GM12892 (cell line): Measurements from ENCODE around the gene GBE1.
"Not testable (repeated sequence)": the region's sequence is repeated elsewhere in the genome, so short reads cannot be mapped to it uniquely, and the experiment has no call there.

Source experiments
- DNase-seq: peaks from one replicate; pipeline ENCODE4 v3.0.0; 2011; ENCODE audit not compliant: insufficient read length
- FAIRE-seq: peaks from 2 replicates; lab custom pipeline; 2011; peaks lifted over from hg19 to GRCh38; lab: Jason Lieb, UNC
- POLR2A ChIP-seq: IDR thresholded peaks from 2 replicates; pipeline ENCODE4 v1.6.1; 2011; ENCODE audit warnings: low read depth, low read length, control low read depth
- POLR2AphosphoS5 ChIP-seq: IDR thresholded peaks from 2 replicates; pipeline ENCODE4 v1.6.1; 2011; ENCODE audit warnings: low read depth, low read length, control low read depth
- TAF1 ChIP-seq: IDR thresholded peaks from 2 replicates; pipeline ENCODE4 v1.6.1; 2011; ENCODE audit warnings: low read depth, mild to moderate bottlenecking, control low read depth, low read length, borderline replicate concordance

GBE1 gene

DNA sequence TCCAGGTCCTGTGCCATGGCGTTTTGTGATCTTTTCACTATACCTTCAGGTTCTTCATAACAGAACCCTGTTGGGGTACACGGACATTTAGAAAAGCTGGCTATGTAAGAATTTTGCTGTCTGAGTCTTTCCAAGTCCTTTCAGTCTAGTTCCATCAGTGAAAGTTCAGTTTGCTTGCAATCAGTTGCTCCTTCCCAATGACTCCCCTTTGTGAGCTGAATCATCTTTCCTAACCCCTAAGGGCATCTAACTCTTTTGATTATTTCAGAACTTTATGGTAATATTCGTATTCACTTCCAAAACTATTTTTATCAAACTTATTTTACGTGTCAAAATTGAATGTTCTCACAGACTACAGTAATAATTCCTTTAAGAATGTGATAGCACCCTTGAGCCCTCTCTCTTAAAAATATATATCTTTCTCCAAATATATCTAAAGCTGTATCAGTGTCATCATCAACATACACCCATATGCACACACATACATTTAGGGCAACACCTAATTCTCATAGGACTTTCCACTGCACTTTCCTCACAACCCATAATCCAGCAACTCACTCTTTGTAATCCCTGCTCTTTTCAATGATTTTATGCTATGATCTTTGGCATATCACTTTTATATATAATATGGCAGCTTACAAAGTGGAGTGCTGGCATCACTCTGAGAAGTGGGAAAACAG, 263.7 kb downstream of the GBE1 start:
- FAIRE-seq: no peak
- TF ChIP-seq POLR2AphosphoS5 (no peak), TAF1 (no peak), POLR2A (no peak)

GRCh38 chr3:81496407-81497104, 264.9 kb downstream of the GBE1 start:
- FAIRE-seq: no peak
- DNase-seq: no peak
- TF ChIP-seq TAF1: no peak
- TF ChIP-seq POLR2AphosphoS5: no peak
- TF ChIP-seq POLR2A: no peak

More for the DNA sequence above, 263.7 kb downstream of the GBE1 start:
- DNase-seq: no peak

DNA sequence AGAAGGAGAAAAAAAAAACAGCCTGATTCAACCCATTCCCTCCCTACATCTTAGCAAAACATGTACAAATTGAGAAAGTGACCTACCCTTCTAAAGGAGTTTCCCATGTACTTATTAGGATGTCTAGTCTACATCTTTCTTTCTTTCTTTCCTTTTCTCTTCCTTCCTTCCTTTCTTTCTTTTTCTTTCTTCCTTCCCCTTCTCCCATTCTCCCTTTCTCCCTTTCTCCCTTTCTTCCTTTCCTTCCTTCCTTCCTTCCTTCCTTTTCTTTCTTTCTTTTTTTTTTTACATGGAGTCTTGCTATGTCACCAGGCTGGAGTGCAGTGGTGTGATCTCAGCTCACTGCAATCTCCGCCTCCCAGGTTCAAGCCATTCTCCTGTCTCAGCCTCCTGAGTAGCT, 269.0 kb downstream of the GBE1 start:
- FAIRE-seq: not testable (repeated sequence)

DNA sequence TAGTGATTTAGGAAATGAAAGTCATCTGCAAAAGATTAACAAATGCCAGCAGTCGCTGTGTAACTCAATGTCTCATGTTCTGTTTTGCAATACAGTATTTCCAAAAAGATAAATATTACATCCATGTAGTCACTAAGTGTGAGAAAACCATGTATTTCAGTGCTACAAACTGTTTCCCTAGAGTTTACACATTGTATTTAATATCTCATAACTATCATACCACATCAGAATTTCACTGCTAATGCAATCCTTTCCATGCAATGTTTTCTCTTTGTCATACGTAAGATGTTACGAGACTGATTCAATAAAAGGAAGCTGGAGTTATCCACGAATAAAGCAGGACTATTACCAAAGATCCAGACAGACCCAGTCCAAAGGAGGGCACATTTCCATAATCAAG, 269.4 kb downstream of the GBE1 start:
- no peak for TF ChIP-seq POLR2AphosphoS5
- no peak for TF ChIP-seq POLR2A
- TF ChIP-seq TAF1: no peak
- DNase-seq (no peak), FAIRE-seq (no peak)

More for the DNA sequence above, 269.0 kb downstream of the GBE1 start:
- not testable (repeated sequence) for DNase-seq

DNA sequence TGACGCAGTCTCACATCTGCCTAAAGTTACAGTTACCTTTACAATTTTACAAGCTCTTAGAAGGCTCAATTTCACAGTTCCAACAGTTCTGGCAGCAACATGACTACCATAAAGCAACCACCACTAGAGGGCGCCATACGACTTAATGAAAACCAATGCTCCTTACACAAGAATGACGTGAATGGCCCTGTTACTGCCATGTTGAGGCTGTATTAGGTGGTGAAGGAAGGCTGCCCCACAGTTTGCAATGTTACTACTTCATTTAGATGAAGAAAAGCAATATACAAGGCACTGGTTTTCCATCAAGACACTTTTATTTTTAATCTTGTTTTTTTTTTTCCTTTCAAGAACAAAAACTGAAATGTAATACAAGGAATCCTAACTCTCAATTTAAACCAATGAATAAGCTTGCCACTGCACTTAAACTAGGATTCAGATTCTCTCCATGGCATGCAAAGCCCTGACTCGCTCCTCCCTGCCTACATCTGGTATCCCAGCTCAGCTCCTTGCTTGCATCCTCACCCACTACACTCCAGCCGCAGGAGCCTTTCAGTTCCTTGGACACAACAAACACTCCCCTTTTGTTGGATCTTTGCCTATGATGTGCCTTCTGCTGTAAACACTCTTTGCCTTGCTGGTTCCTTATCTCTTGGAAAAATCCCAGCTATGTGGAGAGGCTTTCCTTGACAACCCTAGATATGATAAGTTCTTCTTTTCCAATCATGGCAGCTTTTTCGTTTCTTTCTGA, 270.7 kb downstream of the GBE1 start:
- no peak for TF ChIP-seq TAF1
- no peak for TF ChIP-seq POLR2AphosphoS5
- no peak for TF ChIP-seq POLR2A
- peak; percentile 92 for FAIRE-seq
- no peak for DNase-seq

DNA sequence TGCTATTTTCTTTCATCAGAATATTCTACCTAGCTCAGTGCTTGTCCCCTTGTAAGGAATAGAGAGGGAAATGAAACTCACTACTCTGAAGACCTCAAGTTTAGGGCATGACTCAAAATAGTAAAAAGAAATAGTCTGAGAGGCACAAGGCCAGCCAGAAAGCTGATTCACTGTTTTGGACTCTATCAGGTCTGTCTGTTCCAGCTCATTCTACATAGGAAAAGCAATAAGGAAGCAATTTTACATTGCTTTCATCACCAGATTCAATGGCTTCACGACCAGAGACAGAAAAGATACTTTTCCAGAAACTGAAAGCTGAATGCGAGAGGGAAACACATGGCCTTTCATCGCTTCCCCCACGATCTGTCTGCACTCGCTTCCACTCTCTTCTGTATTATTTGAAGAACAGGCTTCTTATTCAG, 276.0 kb downstream of the GBE1 start:
- DNase-seq: no peak
- FAIRE-seq: peak; percentile 95
- TF ChIP-seq POLR2A: no peak

DNA sequence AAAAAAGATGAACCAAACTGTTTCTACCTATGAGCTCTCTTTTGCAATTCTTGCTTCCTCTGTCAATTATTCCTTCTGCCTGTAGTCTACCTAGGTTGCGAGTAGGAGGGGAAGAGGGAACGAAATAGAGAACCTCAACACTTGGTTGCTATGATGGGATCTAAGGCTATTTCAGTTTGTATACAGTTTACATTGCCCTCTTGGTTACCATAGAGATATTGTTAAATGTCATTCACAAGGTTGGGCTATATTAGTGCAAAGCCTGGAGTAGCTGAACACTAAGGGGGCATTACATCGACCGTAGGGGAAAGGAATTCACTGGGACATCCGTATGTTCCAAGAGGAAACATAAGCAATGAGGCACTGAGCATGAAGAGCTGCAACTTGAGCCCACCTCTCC, 276.9 kb downstream of the GBE1 start:
- FAIRE-seq: no peak
- no peak for DNase-seq
- TF ChIP-seq POLR2A (no peak), TAF1 (no peak), POLR2AphosphoS5 (no peak)

GRCh38 chr3:81483046-81483445, 278.4 kb downstream of the GBE1 start:
- TF ChIP-seq POLR2A (no peak), TAF1 (no peak), POLR2AphosphoS5 (no peak)
- DNase-seq (no peak), FAIRE-seq (no peak)

DNA sequence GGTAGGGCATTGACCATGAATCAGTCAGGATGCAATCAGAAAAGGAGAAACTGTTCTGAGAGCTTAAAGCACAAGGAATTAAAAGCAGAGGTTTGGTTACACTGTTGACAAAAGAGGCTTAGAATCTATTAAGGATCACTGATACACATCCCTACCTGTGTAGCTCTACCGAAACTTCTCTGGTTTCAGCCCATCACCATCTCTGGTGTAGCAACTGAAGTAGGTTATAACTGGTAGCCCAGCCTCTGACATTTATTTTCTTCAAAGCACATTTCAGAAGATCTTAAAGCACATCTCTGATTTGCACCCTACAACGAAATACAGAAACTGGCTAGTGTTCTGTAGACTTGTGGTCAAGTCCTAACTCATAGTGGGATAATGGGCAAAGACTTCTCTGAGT, 283.7 kb downstream of the GBE1 start:
- TF ChIP-seq POLR2A (no peak), POLR2AphosphoS5 (no peak), TAF1 (no peak)
- DNase-seq (no peak), FAIRE-seq (no peak)

DNA sequence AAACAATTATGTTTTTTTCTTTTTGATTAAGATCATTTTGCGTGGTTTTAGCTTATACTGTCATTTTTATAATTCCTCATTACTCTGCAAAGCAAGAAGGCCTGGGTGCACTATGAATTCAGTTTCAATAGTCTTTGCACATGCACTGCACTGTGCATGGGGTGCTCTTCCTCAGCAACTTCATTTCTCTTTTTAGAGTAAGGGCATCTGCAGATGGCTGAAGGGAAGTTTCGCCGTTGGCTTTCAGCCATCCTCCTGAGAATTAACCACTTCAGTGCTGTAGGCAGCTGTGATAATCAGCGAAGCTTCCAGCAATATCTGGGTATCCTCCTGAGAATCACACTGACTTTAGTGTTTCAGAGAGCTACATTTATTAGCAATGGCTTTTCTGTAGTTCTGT, 284.8 kb downstream of the GBE1 start:
- FAIRE-seq: no peak

DNA sequence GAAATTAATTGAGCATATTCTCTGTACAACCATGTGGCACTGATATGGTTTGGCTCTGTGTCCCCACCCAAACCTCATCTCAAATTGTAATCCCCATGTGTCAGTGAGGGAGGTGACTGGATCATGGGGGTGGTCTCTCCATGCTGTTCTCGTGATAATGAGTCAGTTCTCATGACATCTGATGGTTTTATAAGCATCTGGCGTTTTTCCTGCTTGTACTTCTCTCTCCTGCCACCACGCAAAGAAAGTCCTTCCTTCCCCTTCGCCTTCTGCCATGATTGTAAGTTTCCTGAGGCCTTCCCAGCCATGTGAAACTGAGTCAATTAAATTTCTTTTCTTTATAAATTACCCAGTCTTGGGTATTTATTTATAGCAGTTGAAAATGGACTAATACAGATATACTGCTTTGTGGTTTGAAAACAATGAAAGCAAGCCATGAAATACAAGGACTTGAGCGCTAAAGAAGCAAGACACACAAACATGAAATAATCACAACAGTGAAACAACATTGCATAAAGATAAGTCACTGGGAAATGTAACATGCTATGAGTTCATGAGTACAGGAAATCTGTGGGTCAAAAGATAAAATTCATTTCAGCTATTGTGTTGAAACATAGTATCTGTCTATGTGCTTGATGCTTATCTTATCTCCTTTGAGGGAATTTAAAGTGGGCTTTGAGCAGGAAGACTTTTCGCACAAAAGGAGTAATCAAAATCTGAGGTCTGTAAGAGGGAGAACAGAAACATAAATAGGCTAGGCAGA, 288.7 kb downstream of the GBE1 start:
- no peak for DNase-seq
- no peak for FAIRE-seq
- TF ChIP-seq POLR2AphosphoS5 (no peak), POLR2A (no peak), TAF1 (no peak)

More for the DNA sequence above, 284.8 kb downstream of the GBE1 start:
- no peak for TF ChIP-seq TAF1
- TF ChIP-seq POLR2A: no peak
- no peak for TF ChIP-seq POLR2AphosphoS5
- no peak for DNase-seq
